Kidney epithelial cell (primary cell): Measurements from ENCODE around the gene FAM24B. TPM values are rescaled to one million over a fixed set of nuclear protein-coding genes. Genes with fewer than 3 reads are reported as not detected.
"Not testable (repeated sequence)": the region's sequence is repeated elsewhere in the genome, so short reads cannot be mapped to it uniquely, and the experiment has no call there.

ENCODE experiments used
- DNase-seq: peaks from one replicate; pipeline ENCODE4 v3.0.0-alpha.2; 2010; ENCODE audit warnings: low read depth
- H3K27me3 ChIP-seq: 2 replicates; pipeline ENCODE4 v1.6.0; 2011; ENCODE audit warnings: low read length; ENCODE audit not compliant: control insufficient read depth, insufficient read depth
- H3K36me3 ChIP-seq: 2 replicates; pipeline ENCODE4 v1.5.1; 2011; ENCODE audit warnings: low read length; ENCODE audit not compliant: control insufficient read depth, insufficient read depth
- H3K4me3 ChIP-seq: 2 replicates; pipeline ENCODE4 v1.5.1; 2011; ENCODE audit warnings: low read depth, mild to moderate bottlenecking, control low read depth, low read length
- total RNA-seq: library from RNA; depleted of rRNA; stranded (reverse); fragments of >200 nt; gene quantifications from 2 replicates; pipeline ENCODE4 v1.2.3, GENCODE V29; 2015
- TF ChIP-seq, protein P1 (sequence below): IDR thresholded peaks from 2 replicates; pipeline ENCODE4 v1.5.1; 2011; ENCODE audit warnings: mild to moderate bottlenecking, moderate library complexity, low read length, control low read depth, inconsistent platforms; ENCODE audit not compliant: insufficient read depth, poor library complexity, severe bottlenecking

Gene FAM24B, protein sequence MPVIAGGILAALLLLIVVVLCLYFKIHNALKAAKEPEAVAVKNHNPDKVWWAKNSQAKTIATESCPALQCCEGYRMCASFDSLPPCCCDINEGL
- 14.6 and 18.2 TPM in 2 replicates for total RNA-seq

- peak within 1 kb of the TSS; percentile 69 for H3K4me3 ChIP-seq
- DNase-seq, result peak; percentile 97
- TF ChIP-seq, protein P1, sequence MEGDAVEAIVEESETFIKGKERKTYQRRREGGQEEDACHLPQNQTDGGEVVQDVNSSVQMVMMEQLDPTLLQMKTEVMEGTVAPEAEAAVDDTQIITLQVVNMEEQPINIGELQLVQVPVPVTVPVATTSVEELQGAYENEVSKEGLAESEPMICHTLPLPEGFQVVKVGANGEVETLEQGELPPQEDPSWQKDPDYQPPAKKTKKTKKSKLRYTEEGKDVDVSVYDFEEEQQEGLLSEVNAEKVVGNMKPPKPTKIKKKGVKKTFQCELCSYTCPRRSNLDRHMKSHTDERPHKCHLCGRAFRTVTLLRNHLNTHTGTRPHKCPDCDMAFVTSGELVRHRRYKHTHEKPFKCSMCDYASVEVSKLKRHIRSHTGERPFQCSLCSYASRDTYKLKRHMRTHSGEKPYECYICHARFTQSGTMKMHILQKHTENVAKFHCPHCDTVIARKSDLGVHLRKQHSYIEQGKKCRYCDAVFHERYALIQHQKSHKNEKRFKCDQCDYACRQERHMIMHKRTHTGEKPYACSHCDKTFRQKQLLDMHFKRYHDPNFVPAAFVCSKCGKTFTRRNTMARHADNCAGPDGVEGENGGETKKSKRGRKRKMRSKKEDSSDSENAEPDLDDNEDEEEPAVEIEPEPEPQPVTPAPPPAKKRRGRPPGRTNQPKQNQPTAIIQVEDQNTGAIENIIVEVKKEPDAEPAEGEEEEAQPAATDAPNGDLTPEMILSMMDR, result no peak
- H3K27me3 ChIP-seq, result no peaks in the 10 kb centered on the region
- no peaks in the 10 kb centered on the region for H3K36me3 ChIP-seq
Measured at GRCh38 chr10:122879339-122880273, at the start of gene FAM24B. FAM24B (minus strand) TSS chr10:122879581; CDS start chr10:122850515, 29,066 bp downstream.

DNA sequence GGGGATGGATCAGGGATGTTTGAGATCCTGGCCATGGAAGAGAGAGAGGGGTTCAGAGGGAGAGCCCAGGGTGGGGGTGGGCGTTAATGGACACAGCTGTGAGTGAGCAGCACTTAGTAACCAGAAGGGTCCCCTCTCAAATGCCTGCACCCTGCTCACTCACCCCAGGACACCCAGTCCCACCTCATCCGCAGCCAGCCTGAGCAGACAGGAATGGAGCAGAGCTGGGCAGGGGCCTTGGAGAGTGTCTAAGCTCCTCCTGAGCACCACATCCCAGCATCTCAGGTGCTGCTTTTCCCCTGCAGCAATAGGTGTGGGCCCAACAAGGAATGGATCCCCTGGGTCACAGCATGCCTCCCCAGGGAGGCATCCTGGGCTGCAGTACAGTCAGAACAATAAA is 36.3 kb upstream of the FAM24B start:
- Histone ChIP-seq H3K36me3 (no peaks in the 10 kb centered on the region), H3K27me3 (no peaks in the 10 kb centered on the region), H3K4me3 (no peak overlapping the region)
- DNase-seq, result no peak
- TF ChIP-seq, protein P1, result no peak

- TF ChIP-seq, protein P1, result no peak
- DNase-seq, result no peak
- Histone ChIP-seq H3K36me3 (no peaks in the 10 kb centered on the region), H3K27me3 (no peaks in the 10 kb centered on the region), H3K4me3 (no peak overlapping the region)
Measured at GRCh38 chr10:122911889-122912484, 32.6 kb upstream of the FAM24B start.

DNA sequence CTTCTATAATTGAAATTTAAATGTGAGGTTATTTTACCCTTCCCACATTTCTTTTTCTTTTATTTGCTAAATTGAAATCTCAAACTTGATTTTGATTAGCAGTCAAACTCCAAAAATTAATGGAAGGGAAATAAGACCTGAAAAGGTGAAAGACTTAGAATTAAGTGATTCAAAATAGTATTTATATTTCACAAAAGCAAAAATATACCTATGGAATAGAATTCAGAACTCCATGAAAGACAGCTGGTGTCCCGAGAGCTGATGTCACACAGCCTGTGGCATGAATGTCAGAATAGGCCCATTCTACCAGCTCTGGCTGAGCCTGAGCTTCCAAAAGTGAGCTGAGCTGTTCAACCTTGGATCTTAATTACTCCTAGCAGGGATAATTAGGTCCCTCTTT is 30.9 kb upstream of the FAM24B start, which contains the start of gene FAM24A:
TSS of gene FAM24A (plus strand) at position 301 of the 400 bp plus-strand sequence. CDS start 1,025 bp downstream, outside the sequence.
- H3K27me3 ChIP-seq, result no peaks in the 10 kb centered on the region
- no peaks in the 10 kb centered on the region for H3K36me3 ChIP-seq
- TF ChIP-seq, protein P1, result no peak
- DNase-seq, result no peak
- H3K4me3 ChIP-seq, result no peak within 1 kb of the TSS

DNA sequence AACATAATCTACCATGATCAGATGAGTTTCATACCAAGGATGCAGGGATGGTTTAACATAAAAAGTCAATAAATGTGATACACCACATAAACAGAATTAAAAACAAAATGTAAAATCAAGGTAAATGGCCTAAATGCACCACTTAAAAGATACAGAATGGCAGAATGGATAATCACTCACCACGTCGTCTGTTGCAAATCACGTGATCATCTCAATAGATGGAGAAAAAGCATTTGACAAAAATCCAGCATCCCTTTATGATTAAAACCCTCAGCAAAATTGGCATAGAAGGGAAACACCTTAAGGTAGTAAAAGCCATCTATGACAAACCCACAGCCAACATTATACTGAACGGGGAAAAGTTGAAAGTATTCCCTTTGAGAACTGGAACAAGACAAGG is 24.5 kb upstream of the FAM24B start:
- H3K4me3 ChIP-seq, DNase-seq, H3K27me3 ChIP-seq, H3K36me3 ChIP-seq: not testable (repeated sequence)

- Histone ChIP-seq H3K4me3 (no peak overlapping the region), H3K27me3 (no peaks in the 10 kb centered on the region), H3K36me3 (no peaks in the 10 kb centered on the region)
- DNase-seq, result no peak
- TF ChIP-seq, protein P1, result no peak
Measured at GRCh38 chr10:122894261-122894944, 15.0 kb upstream of the FAM24B start.
